GM21529 (cell line): Measurements from ENCODE around the gene TRIM69.
"Not testable (repeated sequence)": the region's sequence is repeated elsewhere in the genome, so short reads cannot be mapped to it uniquely, and the experiment has no call there.

Source experiments
- ATAC-seq: cut with Tn5 transposase; IDR thresholded peaks from one replicate; pipeline ENCODE4 v1.9.1; 2021; ENCODE audit not compliant: unreplicated experiment

Gene TRIM69

GRCh38 chr15:44715142-44715796, 21.1 kb upstream of the TRIM69 start:
- no peak for ATAC-seq

GRCh38 chr15:44715797-44716334, 20.5 kb upstream of the TRIM69 start:
- ATAC-seq = no peak

GRCh38 chr15:44716983-44717602, 19.2 kb upstream of the TRIM69 start:
- no peak for ATAC-seq

GRCh38 chr15:44718180-44718926, 18.0 kb upstream of the TRIM69 start:
- ATAC-seq = no peak

GRCh38 chr15:44718927-44719292, 17.4 kb upstream of the TRIM69 start:
- no peak for ATAC-seq

- peak; percentile 46 for ATAC-seq
These were observed 16.9 kb upstream of the TRIM69 start for GRCh38 chr15:44719293-44719999.

- not testable (repeated sequence) for ATAC-seq
These were observed 16.3 kb upstream of the TRIM69 start for GRCh38 chr15:44720000-44720435.

GRCh38 chr15:44720460-44721176, 15.7 kb upstream of the TRIM69 start:
- no peak for ATAC-seq

- no peak for ATAC-seq
These were observed 14.3 kb upstream of the TRIM69 start for GRCh38 chr15:44722011-44722410.

GRCh38 chr15:44726136-44726535, 10.2 kb upstream of the TRIM69 start:
- ATAC-seq = no peak

- ATAC-seq = peak; percentile 40
These were observed 9.5 kb upstream of the TRIM69 start for GRCh38 chr15:44726568-44727484.

GRCh38 chr15:44727485-44728231, 8.7 kb upstream of the TRIM69 start:
- no peak for ATAC-seq

- not testable (repeated sequence) for ATAC-seq
These were observed 8.1 kb upstream of the TRIM69 start for GRCh38 chr15:44728232-44728575.

GRCh38 chr15:44728576-44729407, 7.5 kb upstream of the TRIM69 start:
- peak; percentile 66 for ATAC-seq

GRCh38 chr15:44729408-44730127, 6.8 kb upstream of the TRIM69 start:
- ATAC-seq = no peak

- no peak for ATAC-seq
These were observed 1.4 kb upstream of the TRIM69 start for GRCh38 chr15:44734839-44735481.
